ENCODE measurements around the gene CD3G.
"Not testable (repeated sequence)": the region's sequence is repeated elsewhere in the genome, so short reads cannot be mapped to it uniquely, and the experiment has no call there.

Gene CD3G

GRCh38 chr11:118379497-118379896 lies 35.4 kb downstream of the CD3G start:
- DNase-seq (ENCODE audit: low read depth in 2 of 2): no peak

GRCh38 chr11:118380571-118380970 lies 36.4 kb downstream of the CD3G start:
- DNase-seq (ENCODE audit: low read depth in 2 of 2): no peak

GRCh38 chr11:118382954-118383353 lies 38.8 kb downstream of the CD3G start:
- DNase-seq (ENCODE audit: low read depth in 2 of 2): no peak

- no peak for DNase-seq (ENCODE audit: low read depth in 2 of 2)
Measured at GRCh38 chr11:118383657-118384056, 39.5 kb downstream of the CD3G start.

DNA sequence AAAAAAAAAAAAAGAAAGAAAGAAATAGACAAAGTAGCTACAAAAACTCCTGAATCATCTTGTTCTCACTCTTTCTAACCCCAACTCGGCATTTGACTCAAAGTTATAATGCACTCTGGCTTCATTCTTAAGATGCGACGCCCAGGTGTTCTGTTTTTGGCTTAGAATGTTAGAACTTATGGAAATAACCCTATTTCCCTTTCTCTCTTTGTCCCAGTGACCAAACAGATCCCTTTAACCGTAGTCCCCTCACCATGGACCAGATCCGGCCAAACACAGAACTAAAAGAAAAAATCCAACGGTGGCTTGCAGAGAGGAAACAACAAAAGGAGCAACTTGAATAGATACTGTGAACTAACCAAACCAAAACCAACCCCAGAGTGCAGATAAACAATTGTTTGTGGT lies 52.0 kb downstream of the CD3G start:
- no peak for DNase-seq (ENCODE audit: low read depth in 2 of 2)

DNA sequence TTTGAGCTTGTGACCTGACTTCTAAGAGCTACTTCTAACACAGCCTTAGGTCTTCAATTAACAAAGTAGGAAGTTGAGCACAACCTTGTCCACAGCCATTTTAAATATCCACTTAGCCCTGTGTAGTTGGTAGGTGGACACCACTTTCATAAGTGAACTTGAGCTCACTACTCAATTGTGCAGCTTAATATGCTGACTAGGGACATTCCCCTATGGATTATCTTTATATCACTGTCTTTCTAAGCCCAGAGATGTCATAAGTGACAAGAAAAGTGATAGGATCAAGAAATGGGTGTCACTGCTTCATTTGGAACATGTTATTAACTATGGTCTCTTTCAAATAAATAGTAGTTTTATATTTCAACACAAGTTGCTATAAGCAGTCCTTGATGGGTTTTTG lies 53.3 kb downstream of the CD3G start:
- DNase-seq (ENCODE audit: low read depth in 2 of 2): no peak

- DNase-seq (ENCODE audit: low read depth in 2 of 2): peak in 1 of 2 donors; percentile 26
Measured at GRCh38 chr11:118398791-118399559, 54.8 kb downstream of the CD3G start.

DNA sequence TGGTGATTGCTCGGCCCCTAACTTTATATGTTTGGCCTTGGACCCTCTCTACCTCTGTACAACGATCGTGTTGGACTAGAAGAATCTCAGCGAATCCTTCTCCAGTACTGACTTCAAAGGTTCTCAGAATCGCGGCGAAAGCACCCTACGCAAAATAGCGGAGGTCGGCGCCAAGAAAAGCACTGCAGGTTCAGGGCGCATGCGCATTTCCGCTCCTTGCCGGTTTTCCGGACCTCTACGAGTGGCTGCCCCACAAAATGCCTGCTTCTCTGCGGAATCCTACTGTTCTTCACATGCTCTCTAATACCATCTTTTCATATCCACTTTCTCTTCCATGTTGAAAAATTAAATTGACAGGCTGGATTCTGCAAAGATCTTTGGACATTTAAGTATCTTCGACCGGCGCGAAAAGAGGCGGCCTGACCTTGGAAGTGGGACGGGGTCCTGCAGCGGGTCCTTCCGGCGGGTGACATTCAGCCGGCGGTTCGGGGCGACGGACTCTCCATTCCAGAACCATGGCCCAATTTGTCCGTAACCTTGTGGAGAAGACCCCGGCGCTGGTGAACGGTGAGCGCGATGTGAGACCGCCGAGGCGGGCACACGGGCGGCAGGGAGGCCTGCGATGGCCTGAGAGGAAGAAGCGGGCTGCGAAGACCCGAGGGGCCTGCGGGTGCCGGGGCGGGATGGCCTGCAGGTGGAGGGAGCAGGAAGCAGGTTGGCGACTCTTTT lies 57.2 kb downstream of the CD3G start, which contains the start of gene ATP5MG:
Gene ATP5MG (plus strand): TSS at position 456 of the 729 bp plus-strand sequence. CDS start 60 bp downstream, at position 516.
- peak; percentile 87 to 91 for DNase-seq (ENCODE audit: low read depth in 2 of 2)

- no peak for DNase-seq (ENCODE audit: low read depth in 2 of 2)
Measured at GRCh38 chr11:118401880-118402590, 57.9 kb downstream of the CD3G start.

GRCh38 chr11:118402594-118402993 lies 58.5 kb downstream of the CD3G start:
- DNase-seq (ENCODE audit: low read depth in 2 of 2): not testable (repeated sequence)

Data from stimulated activated CD8-positive, alpha-beta memory T cell treated with anti-CD3 and anti-CD28 coated beads, Interleukin-7, amount 100 ng/mL, for 4 hours (primary cell).